Sigmoid colon (tissue), 4 donors: ENCODE measurements around the gene TIMM13.

Experiments
- CTCF ChIP-seq, 4 experiments: fragments of 450-650 bp in 3 of 4; fragments of 200-600 bp in 1 of 4; IDR thresholded peaks; one replicate each; pipeline ENCODE4 v1.5.1; 2016 to 2019; ENCODE audit warnings: antibody characterized with exemption in 4 of 4, mild to moderate bottlenecking in 3 of 4, moderate library complexity in 2 of 4
- POLR2A ChIP-seq, 2 donors: fragments of 450-650 bp; IDR thresholded peaks; one replicate each; pipeline ENCODE4 v1.6.1; 2016; ENCODE audit warnings: antibody characterized with exemption in 2 of 2, mild to moderate bottlenecking in 2 of 2, moderate library complexity in 2 of 2
- POLR2AphosphoS5 ChIP-seq, 4 donors: sonication (generic); formaldehyde crosslinking; IDR thresholded peaks; one replicate each; pipeline ENCODE4 v1.6.1; 2017; ENCODE audit warnings: antibody characterized with exemption in 4 of 4

- TF ChIP-seq CTCF (IDR thresholded peaks at IDR 0.05) (no peak), POLR2A (IDR thresholded peaks at IDR 0.05) (no peak), POLR2AphosphoS5 (IDR thresholded peaks at IDR 0.05) (no peak)
These were observed 28.6 kb upstream of the TIMM13 start for GRCh38 chr19:2455851-2456570.
